Mesendoderm (in vitro differentiated cells): ENCODE results near the gene DNAJC4.
"Not testable (repeated sequence)": the region's sequence is repeated elsewhere in the genome, so short reads cannot be mapped to it uniquely, and the experiment has no call there.

Experiments used
- DNase-seq: peaks from one replicate; pipeline ENCODE4 v3.0.0; 2013
- H2AK5ac ChIP-seq: 2 replicates; pipeline ENCODE4 v1.6.1; 2013; ENCODE audit warnings: low read length, inconsistent platforms
- H2BK120ac ChIP-seq: 2 replicates; pipeline ENCODE4 v1.6.1; 2013; ENCODE audit warnings: low read depth, mild to moderate bottlenecking, low read length, moderate library complexity, mixed read lengths
- H2BK15ac ChIP-seq: replicated peaks from 2 replicates; pipeline ENCODE4 v1.6.1; 2013; ENCODE audit warnings: low read depth, mild to moderate bottlenecking, moderate library complexity
- H2BK5ac ChIP-seq: 2 replicates; pipeline ENCODE4 v1.6.1; 2013; ENCODE audit warnings: low read length, inconsistent platforms
- H3K18ac ChIP-seq: 2 replicates; pipeline ENCODE4 v1.6.1; 2013; ENCODE audit warnings: mild to moderate bottlenecking, low read length, mixed read lengths
- H3K23ac ChIP-seq: one replicate; pipeline ENCODE4 v1.6.1; 2013; ENCODE audit warnings: low read length
- H3K27ac ChIP-seq: 2 replicates; pipeline ENCODE4 v1.5.1; 2013; ENCODE audit warnings: low read depth, mild to moderate bottlenecking, inconsistent platforms, low read length, moderate library complexity
- H3K27me3 ChIP-seq: 2 replicates; pipeline ENCODE4 v1.6.1; 2013; ENCODE audit warnings: low read length, control low read depth, mild to moderate bottlenecking, inconsistent platforms; ENCODE audit not compliant: insufficient read depth, poor library complexity
- H3K36me3 ChIP-seq: 2 replicates; pipeline ENCODE4 v1.6.1; 2013; ENCODE audit warnings: low read length, inconsistent platforms; ENCODE audit not compliant: control insufficient read depth, insufficient read depth
- H3K4ac ChIP-seq: one replicate; pipeline ENCODE4 v1.6.1; 2013; ENCODE audit warnings: low read depth, mild to moderate bottlenecking, low read length, moderate library complexity
- H3K4me1 ChIP-seq: 2 replicates; pipeline ENCODE4 v1.6.1; 2013; ENCODE audit warnings: low read depth, low read length, inconsistent platforms; ENCODE audit not compliant: control insufficient read depth
- H3K4me2 ChIP-seq: 2 replicates; pipeline ENCODE4 v1.6.1; 2013; ENCODE audit warnings: low read length
- H3K4me3 ChIP-seq: 2 replicates; pipeline ENCODE4 v1.5.1; 2013; ENCODE audit warnings: mild to moderate bottlenecking, low read length
- H3K56ac ChIP-seq: one replicate; pipeline ENCODE4 v1.6.1; 2013; ENCODE audit warnings: low read length
- H3K79me1 ChIP-seq: 2 replicates; pipeline ENCODE4 v1.6.1; 2013; ENCODE audit warnings: low read length, inconsistent platforms
- H3K79me2 ChIP-seq: 2 replicates; pipeline ENCODE4 v1.6.1; 2013; ENCODE audit warnings: mild to moderate bottlenecking, low read length; ENCODE audit not compliant: control insufficient read depth, insufficient read depth
- H3K9ac ChIP-seq: 2 replicates; pipeline ENCODE4 v1.6.1; 2013; ENCODE audit warnings: low read length, inconsistent platforms
- H4K5ac ChIP-seq: one replicate; pipeline ENCODE4 v1.6.1; 2013; ENCODE audit warnings: low read length
- H4K8ac ChIP-seq: one replicate; pipeline ENCODE4 v1.6.1; 2013; ENCODE audit warnings: low read depth, mild to moderate bottlenecking, control low read depth, low read length, moderate library complexity
- WGBS: extraction: QIAGEN DNeasy Blood & Tissue Kit; methylation state at CpG from one replicate; pipeline ENCODE4 v1.1.7; 2013; ENCODE audit warnings: low lambda C conversion rate, missing lambda C conversion rate; ENCODE audit not compliant: insufficient coverage; ENCODE audit errors: extremely low coverage; 5-methylcytosine and 5-hydroxymethylcytosine counted together

DNAJC4 gene

GRCh38 chr11:64245797-64246620 lies 15.7 kb downstream of the DNAJC4 start:
- H2BK5ac ChIP-seq = peak overlapping the region; percentile 64
- peak; percentile 91 for DNase-seq
- peak overlapping the region; percentile 35 for H3K4me2 ChIP-seq
- H3K27me3 ChIP-seq = no peaks in the 10 kb centered on the region
- H3K4me3 ChIP-seq = peak overlapping the region; percentile 94
- no peak overlapping the region for H2BK15ac ChIP-seq
- H2AK5ac ChIP-seq = peak overlapping the region; percentile 86
- peak overlapping the region; percentile 98 for H3K56ac ChIP-seq
- H3K79me2 ChIP-seq = peaks cover 23% of the 10 kb centered on the region
- H2BK120ac ChIP-seq = peak overlapping the region; percentile 0
- H3K9ac ChIP-seq = peak overlapping the region; percentile 95
- peak overlapping the region; percentile 46 for H3K27ac ChIP-seq
- WGBS = no CpG with 5 or more reads among the region's 46 CpGs
- peak overlapping the region; percentile 15 for H3K18ac ChIP-seq
- H3K36me3 ChIP-seq = peaks cover 1% of the 10 kb centered on the region
- H3K79me1 ChIP-seq = peaks cover 7% of the 10 kb centered on the region
- peaks cover 12% of the 10 kb centered on the region for H3K4me1 ChIP-seq
- no peak overlapping the region for H4K8ac ChIP-seq
- H4K5ac ChIP-seq = no peak overlapping the region
- peak overlapping the region; percentile 44 for H3K4ac ChIP-seq
- peak overlapping the region; percentile 75 for H3K23ac ChIP-seq

GRCh38 chr11:64246621-64246870 lies 16.2 kb downstream of the DNAJC4 start:
- Histone ChIP-seq H3K79me2 (peaks cover 23% of the 10 kb centered on the region), H3K4ac (peak overlapping the region; percentile 44), H3K4me1 (peaks cover 12% of the 10 kb centered on the region), H3K56ac (peak overlapping the region; percentile 98), H3K9ac (peak overlapping the region; percentile 95), H3K4me3 (peak overlapping the region; percentile 94), H3K18ac (peak overlapping the region; percentile 15), H3K27ac (peak overlapping the region; percentile 22)
- WGBS = no CpG with 5 or more reads among the region's 43 CpGs
- not testable (repeated sequence) for H3K36me3 ChIP-seq, H4K5ac ChIP-seq, H3K23ac ChIP-seq, H3K79me1 ChIP-seq, H3K4me2 ChIP-seq, H2BK120ac ChIP-seq, DNase-seq, H4K8ac ChIP-seq, H2AK5ac ChIP-seq, H2BK15ac ChIP-seq, H2BK5ac ChIP-seq, H3K27me3 ChIP-seq

GRCh38 chr11:64246871-64247728 lies 16.8 kb downstream of the DNAJC4 start, which contains the start of gene PPP1R14B:
TSS of gene PPP1R14B (minus strand) at chr11:64246943. CDS start at chr11:64246673, 270 bp downstream.
- no CpG with 5 or more reads among the region's 74 CpGs for WGBS
- Histone ChIP-seq H3K23ac (peak within 1 kb of the TSS; percentile 75), H2BK15ac (no peak within 1 kb of the TSS), H3K79me1 (peaks cover 11% of the 10 kb centered on the region), H3K4me3 (peak within 1 kb of the TSS; percentile 94), H2BK120ac (peak within 1 kb of the TSS; percentile 0), H3K36me3 (peaks cover 1% of the 10 kb centered on the region), H2AK5ac (peak within 1 kb of the TSS; percentile 86), H3K4me2 (peak within 1 kb of the TSS; percentile 93), H3K9ac (peak within 1 kb of the TSS; percentile 95), H4K5ac (no peak within 1 kb of the TSS), H3K4ac (peak within 1 kb of the TSS; percentile 50), H3K27me3 (no peaks in the 10 kb centered on the region), H3K18ac (peak within 1 kb of the TSS; percentile 15), H3K56ac (peak within 1 kb of the TSS; percentile 98), H2BK5ac (peak within 1 kb of the TSS; percentile 73), H3K4me1 (peaks cover 12% of the 10 kb centered on the region), H4K8ac (no peak within 1 kb of the TSS), H3K79me2 (peaks cover 28% of the 10 kb centered on the region), H3K27ac (peak within 1 kb of the TSS; percentile 59)
- DNase-seq = peak; percentile 96

- WGBS = no CpG with 5 or more reads among the region's 31 CpGs
- no peak overlapping the region for H3K23ac ChIP-seq
- peak overlapping the region; percentile 15 for H3K18ac ChIP-seq
- H3K4ac ChIP-seq = peak overlapping the region; percentile 59
- H3K56ac ChIP-seq = peak overlapping the region; percentile 77
- peak overlapping the region; percentile 32 for H3K4me2 ChIP-seq
- peak overlapping the region; percentile 92 for H2AK5ac ChIP-seq
- H3K4me3 ChIP-seq = no peak overlapping the region
- peaks cover 9% of the 10 kb centered on the region for H3K79me1 ChIP-seq
- peaks cover 30% of the 10 kb centered on the region for H3K79me2 ChIP-seq
- no peak overlapping the region for H2BK15ac ChIP-seq
- DNase-seq = no peak
- H3K27me3 ChIP-seq = no peaks in the 10 kb centered on the region
- no peak overlapping the region for H3K27ac ChIP-seq
- H3K4me1 ChIP-seq = peaks cover 12% of the 10 kb centered on the region
- no peak overlapping the region for H4K8ac ChIP-seq
- H4K5ac ChIP-seq = no peak overlapping the region
- H2BK120ac ChIP-seq = no peak overlapping the region
- H3K9ac ChIP-seq = peak overlapping the region; percentile 69
- no peak overlapping the region for H2BK5ac ChIP-seq
- peaks cover 1% of the 10 kb centered on the region for H3K36me3 ChIP-seq
Measured at GRCh38 chr11:64247729-64248531, 17.6 kb downstream of the DNAJC4 start.

- Histone ChIP-seq H3K27ac (no peak overlapping the region), H3K27me3 (no peaks in the 10 kb centered on the region), H3K56ac (peak overlapping the region; percentile 77), H3K4me1 (peaks cover 12% of the 10 kb centered on the region), H3K4me3 (no peak overlapping the region), H2BK15ac (no peak overlapping the region), H2AK5ac (peak overlapping the region; percentile 92), H2BK120ac (no peak overlapping the region), H3K23ac (no peak overlapping the region), H3K79me2 (peaks cover 28% of the 10 kb centered on the region), H4K5ac (no peak overlapping the region), H3K9ac (peak overlapping the region; percentile 69), H3K4ac (peak overlapping the region; percentile 59), H3K79me1 (peaks cover 9% of the 10 kb centered on the region), H4K8ac (no peak overlapping the region), H3K18ac (no peak overlapping the region), H3K36me3 (no peaks in the 10 kb centered on the region), H2BK5ac (no peak overlapping the region), H3K4me2 (no peak overlapping the region)
- no CpG with 5 or more reads among the region's 7 CpGs for WGBS
- DNase-seq = peak; percentile 54
Measured at GRCh38 chr11:64248578-64248977, 18.2 kb downstream of the DNAJC4 start.
